Measurements from ENCODE around the gene ARL4C.

GRCh38 chr2:234491281-234491680 is 5.6 kb downstream of the ARL4C start:
- no peak for TF ChIP-seq POLR2AphosphoS5 (IDR thresholded peaks at IDR 0.05; ENCODE audit: borderline replicate concordance, low read depth, low read length)
- no peak for TF ChIP-seq FOXP2 (optimal IDR thresholded peaks at IDR 0.05; ENCODE audit: control extremely low read depth, extremely low read length, insufficient read depth)
